GM19438 (cell line): ENCODE measurements around the gene EPO.
A peak's percentile ranks its signal among the peaks of the same experiment; 100 is the strongest.
"Not testable (repeated sequence)": the region's sequence is repeated elsewhere in the genome, so short reads cannot be mapped to it uniquely, and the experiment has no call there.

Experiments used
- ATAC-seq: cut with Tn5 transposase; IDR thresholded peaks from one replicate; pipeline ENCODE4 v1.9.1; 2021; ENCODE audit warnings: low read depth; ENCODE audit not compliant: unreplicated experiment

Gene EPO

GRCh38 chr7:100701089-100701488, 19.2 kb upstream of the EPO start:
- not testable (repeated sequence) for ATAC-seq

GRCh38 chr7:100705320-100705752, 14.9 kb upstream of the EPO start:
- peak; percentile 55 for ATAC-seq

- peak; percentile 90 for ATAC-seq
Observed at GRCh38 chr7:100705753-100706671, 14.3 kb upstream of the EPO start, which contains the start of gene POP7. POP7 (plus strand) TSS chr7:100706121; CDS start chr7:100706831, 710 bp downstream.

- no peak for ATAC-seq
Observed at GRCh38 chr7:100706672-100707311, 13.5 kb upstream of the EPO start.

GRCh38 chr7:100708395-100708794, 11.9 kb upstream of the EPO start:
- ATAC-seq: no peak

GRCh38 chr7:100710452-100710851, 9.8 kb upstream of the EPO start:
- ATAC-seq: no peak

GRCh38 chr7:100711369-100711768, 8.9 kb upstream of the EPO start:
- ATAC-seq: no peak

GRCh38 chr7:100714725-100715124, 5.5 kb upstream of the EPO start:
- ATAC-seq: no peak

GRCh38 chr7:100717073-100717472, 3.2 kb upstream of the EPO start:
- not testable (repeated sequence) for ATAC-seq

GRCh38 chr7:100719523-100720278, 567 bp upstream of the EPO start:
- ATAC-seq: no peak

GRCh38 chr7:100720671-100721504, 620 bp downstream of the EPO start:
- ATAC-seq: no peak

GRCh38 chr7:100721505-100721812, 1.2 kb downstream of the EPO start:
- ATAC-seq: no peak

- no peak for ATAC-seq
Observed at GRCh38 chr7:100722480-100723212, 2.4 kb downstream of the EPO start.

- ATAC-seq: no peak
Observed at GRCh38 chr7:100723732-100724275, 3.5 kb downstream of the EPO start.

GRCh38 chr7:100724364-100724763, 4.1 kb downstream of the EPO start:
- ATAC-seq: not testable (repeated sequence)

- ATAC-seq: no peak
Observed at GRCh38 chr7:100726996-100727761, 6.9 kb downstream of the EPO start.

- ATAC-seq: no peak
Observed at GRCh38 chr7:100728196-100728595, 7.9 kb downstream of the EPO start.

GRCh38 chr7:100730136-100730800, 10.0 kb downstream of the EPO start:
- no peak for ATAC-seq
